GM12875 (cell line): Measurements from ENCODE around the gene PARD3.
"Not testable (repeated sequence)": the region's sequence is repeated elsewhere in the genome, so short reads cannot be mapped to it uniquely, and the experiment has no call there.

ENCODE experiments used
- H3K4me3 ChIP-seq: one replicate; pipeline ENCODE4 v1.5.1; 2011; ENCODE audit warnings: low read depth, low read length, control low read depth
- TF ChIP-seq, protein P1 (sequence below): IDR thresholded peaks from 2 replicates; pipeline ENCODE4 v1.5.1; 2011; ENCODE audit warnings: low read depth, mild to moderate bottlenecking, control low read depth, inconsistent platforms, low read length, moderate library complexity, borderline replicate concordance; ENCODE audit not compliant: insufficient read depth

PARD3 gene

DNA sequence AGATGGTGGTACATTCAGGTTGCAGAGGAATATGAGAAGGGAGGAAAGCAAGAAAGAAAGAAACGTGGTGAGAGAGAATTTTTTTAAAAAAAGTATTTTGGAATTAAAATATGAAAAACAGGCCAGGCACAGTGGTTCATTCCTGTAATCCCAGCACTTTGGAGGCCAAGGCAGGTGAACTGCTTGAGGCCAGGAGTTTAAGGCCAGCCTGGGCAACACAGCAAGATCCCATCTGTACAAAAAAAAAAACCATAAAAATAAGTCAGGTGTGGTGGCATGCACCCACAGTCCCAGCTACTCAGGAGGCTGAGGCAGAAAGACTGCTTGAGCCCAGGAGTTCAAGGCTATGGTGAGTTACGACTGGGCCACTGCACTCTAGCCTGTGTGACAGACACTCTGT is 112.1 kb downstream of the PARD3 start:
- TF ChIP-seq, protein P1, sequence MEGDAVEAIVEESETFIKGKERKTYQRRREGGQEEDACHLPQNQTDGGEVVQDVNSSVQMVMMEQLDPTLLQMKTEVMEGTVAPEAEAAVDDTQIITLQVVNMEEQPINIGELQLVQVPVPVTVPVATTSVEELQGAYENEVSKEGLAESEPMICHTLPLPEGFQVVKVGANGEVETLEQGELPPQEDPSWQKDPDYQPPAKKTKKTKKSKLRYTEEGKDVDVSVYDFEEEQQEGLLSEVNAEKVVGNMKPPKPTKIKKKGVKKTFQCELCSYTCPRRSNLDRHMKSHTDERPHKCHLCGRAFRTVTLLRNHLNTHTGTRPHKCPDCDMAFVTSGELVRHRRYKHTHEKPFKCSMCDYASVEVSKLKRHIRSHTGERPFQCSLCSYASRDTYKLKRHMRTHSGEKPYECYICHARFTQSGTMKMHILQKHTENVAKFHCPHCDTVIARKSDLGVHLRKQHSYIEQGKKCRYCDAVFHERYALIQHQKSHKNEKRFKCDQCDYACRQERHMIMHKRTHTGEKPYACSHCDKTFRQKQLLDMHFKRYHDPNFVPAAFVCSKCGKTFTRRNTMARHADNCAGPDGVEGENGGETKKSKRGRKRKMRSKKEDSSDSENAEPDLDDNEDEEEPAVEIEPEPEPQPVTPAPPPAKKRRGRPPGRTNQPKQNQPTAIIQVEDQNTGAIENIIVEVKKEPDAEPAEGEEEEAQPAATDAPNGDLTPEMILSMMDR = no peak
- no peak overlapping the region for H3K4me3 ChIP-seq

DNA sequence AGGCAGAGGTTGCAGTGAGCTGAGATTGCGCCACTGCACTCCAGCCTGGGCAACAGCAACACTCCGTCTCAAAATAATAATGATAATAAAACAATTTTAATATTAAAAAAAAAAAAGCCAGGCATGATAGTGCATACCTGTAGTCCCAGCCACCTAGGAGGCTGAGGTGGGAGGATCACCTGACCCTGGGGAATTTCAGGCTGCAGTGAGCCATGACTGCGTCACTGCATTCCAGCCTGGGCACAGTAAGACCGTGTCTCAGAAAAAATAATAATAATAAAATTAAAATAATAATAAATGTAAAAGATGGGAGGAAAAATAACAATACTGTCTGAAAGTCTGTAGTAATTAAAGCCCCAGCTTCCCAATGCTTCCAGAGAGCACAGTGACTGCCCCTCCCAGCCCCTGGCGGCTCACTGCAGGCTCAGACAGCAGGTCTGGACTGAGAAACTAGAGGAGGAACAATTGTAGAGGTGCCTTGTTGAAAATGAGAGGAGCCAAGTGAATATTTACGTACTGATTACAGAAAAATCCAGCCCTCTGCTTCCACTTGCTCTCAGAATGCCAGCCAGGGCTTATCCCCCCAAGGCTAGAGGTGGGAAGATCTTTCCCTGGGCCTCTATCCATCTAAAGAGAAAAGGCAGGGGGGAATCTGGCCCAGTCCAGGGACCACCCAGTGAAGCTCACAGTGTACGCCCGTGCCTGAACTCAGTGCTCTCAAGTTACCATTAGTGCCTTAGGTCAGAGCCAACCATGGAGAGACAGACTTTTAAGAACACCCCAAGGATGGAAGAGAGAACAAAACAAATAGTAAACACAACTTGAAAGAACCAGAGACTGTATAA is 112.8 kb downstream of the PARD3 start:
- H3K4me3 ChIP-seq = no peak overlapping the region
- TF ChIP-seq, protein P1 = no peak

DNA sequence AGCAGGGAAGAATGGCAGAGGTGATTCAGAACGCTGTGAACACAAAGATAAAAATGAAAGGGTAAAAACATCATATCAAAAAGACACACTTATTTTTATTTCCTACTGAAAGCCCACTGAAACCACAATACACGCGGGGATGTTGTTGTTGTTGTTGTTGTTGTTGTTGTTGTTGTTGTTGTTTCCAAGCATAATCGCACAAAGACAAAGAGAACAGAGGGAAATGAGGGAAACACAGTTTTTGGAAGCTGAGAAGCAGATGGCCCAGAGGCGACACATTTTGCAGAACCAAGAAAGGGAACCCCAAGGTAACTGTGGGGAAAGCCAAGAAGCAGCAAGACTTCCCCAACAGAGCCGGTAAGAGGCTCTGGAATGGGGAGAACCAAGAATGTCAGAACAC is 113.9 kb downstream of the PARD3 start:
- TF ChIP-seq, protein P1 = no peak
- H3K4me3 ChIP-seq = no peak overlapping the region

DNA sequence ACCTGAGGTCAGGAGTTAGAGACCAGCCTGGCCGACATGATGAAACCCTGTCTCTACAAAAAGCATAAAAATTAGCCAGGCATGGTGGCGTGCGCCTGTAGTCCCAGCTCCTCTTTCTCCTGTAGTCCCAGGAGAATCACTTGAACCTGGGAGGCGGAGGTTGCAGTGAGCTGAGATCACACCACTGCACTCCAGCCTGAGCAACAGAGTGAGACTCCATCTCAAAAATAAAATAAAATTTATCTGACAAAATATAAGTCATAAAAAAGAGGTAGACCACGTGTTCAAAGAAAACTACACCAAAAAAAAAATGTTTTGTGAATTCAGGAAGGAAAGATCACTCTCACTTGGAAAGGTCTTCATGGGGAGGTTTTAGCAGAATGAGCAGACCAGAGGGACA is 114.3 kb downstream of the PARD3 start:
- not testable (repeated sequence) for H3K4me3 ChIP-seq

DNA sequence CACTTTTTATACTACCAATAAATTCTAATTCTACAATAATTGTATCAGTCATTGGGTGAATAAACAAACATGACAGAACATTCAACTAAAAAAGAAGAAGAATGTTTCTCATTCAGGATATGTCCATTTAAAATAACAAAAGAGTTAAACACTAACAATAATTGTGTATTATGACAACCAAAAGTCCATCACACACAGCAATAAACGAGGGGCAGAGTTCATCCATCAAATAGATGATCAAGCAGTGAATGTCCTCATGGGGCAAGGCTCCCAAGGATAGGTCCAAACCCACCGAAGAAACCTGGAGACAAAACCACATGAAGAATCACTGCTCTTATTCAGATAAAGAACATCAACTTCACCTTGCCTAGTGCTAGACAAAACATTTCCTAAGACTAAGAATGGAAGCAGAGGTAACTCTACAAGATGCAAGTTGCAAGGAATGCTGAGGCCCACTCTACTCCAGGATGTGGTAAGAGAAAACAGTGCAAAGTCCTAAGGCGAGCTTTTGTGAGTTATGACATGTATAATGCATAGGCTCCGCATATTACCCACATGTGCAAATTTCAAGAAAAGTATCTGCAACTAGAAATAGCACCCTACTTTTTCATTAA is 115.1 kb downstream of the PARD3 start:
- no peak overlapping the region for H3K4me3 ChIP-seq
- TF ChIP-seq, protein P1 = no peak

DNA sequence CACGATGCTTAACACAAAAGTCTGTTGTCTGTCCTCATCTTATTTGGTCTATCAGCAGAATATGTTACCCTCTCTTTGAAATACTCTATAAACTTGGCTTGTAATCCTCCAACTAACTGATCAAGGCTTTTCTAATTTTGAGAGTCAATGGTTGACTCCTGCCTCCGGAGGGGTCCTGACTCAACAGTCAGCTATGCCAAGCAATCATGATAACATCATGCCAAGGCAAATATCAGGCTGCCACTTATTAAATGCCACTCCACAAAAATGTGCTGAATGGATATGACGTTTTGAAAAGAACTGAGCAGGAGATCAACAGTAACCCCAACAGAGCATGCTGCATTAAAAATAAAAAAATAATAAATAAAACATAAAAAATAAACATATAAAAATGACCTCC is 116.1 kb downstream of the PARD3 start:
- TF ChIP-seq, protein P1 = no peak
- H3K4me3 ChIP-seq = no peak overlapping the region

DNA sequence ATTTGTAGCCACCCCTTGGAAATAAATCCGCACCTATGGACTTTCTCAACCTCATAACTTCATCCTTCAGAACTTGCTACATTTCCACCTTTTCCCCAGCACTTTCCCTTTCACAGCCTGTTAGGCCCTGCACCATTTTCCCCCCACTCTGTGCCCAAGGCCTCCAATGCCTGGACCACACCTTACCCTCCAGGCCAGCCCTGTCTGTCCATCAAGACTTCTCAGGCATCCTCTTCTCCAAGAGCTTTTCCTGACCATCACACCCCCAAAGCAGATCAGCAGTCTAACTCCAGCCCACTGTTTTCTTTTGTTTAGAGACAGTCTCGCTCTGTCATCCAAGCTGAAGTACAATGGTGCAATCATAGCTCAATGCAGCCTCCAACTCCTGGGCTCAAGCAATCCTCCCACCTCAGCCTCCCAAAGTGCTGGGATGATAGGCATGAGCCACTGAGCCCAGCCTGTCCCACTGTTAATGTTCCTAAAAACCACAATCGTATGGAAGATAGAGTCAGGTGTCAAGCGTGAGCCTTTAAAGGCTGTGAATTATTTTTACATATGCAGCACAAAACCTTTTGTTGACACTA is 116.8 kb downstream of the PARD3 start:
- TF ChIP-seq, protein P1 = no peak
- no peak overlapping the region for H3K4me3 ChIP-seq
